CD4-positive, alpha-beta memory T cell (primary cell): ENCODE data around the gene CSNK2B. TPM values are rescaled to one million over a fixed set of nuclear protein-coding genes. Genes with fewer than 3 reads are reported as not detected.
"Not testable (repeated sequence)": the region's sequence is repeated elsewhere in the genome, so short reads cannot be mapped to it uniquely, and the experiment has no call there.

ENCODE experiments used
- CTCF ChIA-PET: fragments of 350-600 bp; sonication (Branson Sonifier 250); formaldehyde crosslinking; loops from one replicate; lab custom pipeline; 2021; ENCODE audit warnings: inconsistent platforms; ENCODE audit not compliant: partially characterized antibody; lab: Charles Lee
- POLR2A ChIA-PET: fragments of 350-600 bp; sonication (Branson Sonifier 250); formaldehyde crosslinking; loops from one replicate; lab custom pipeline; 2021; ENCODE audit not compliant: partially characterized antibody; lab: Charles Lee
- DNase-seq, 5 donors: peaks; one replicate each; pipeline versions ENCODE4 v3.0.0 to v3.0.0-alpha.2; 2020 to 2022; ENCODE audit warnings: mixed read lengths in 1 of 5
- H3K27ac ChIP-seq: one replicate; pipeline ENCODE4 v1.7.0; 2013; ENCODE audit warnings: low read depth, low read length
- H3K27me3 ChIP-seq: 2 replicates; pipeline ENCODE4 v1.7.0; 2013; ENCODE audit warnings: mild to moderate bottlenecking, low read length, moderate library complexity; ENCODE audit not compliant: insufficient read depth
- H3K36me3 ChIP-seq: 2 replicates; pipeline ENCODE4 v1.7.0; 2013; ENCODE audit warnings: mild to moderate bottlenecking, low read length, moderate library complexity; ENCODE audit not compliant: insufficient read depth
- H3K4me1 ChIP-seq: 2 replicates; pipeline ENCODE4 v1.7.0; 2013; ENCODE audit warnings: mild to moderate bottlenecking, low read length, moderate library complexity; ENCODE audit not compliant: insufficient read depth
- H3K4me3 ChIP-seq, 2 donors: one replicate each; pipeline ENCODE4 v1.7.0; 2013; ENCODE audit warnings: low read length in 2 of 2, mild to moderate bottlenecking in 1 of 2
- H3K9me3 ChIP-seq, 2 donors: one replicate each; pipeline ENCODE4 v1.7.0; 2013; ENCODE audit warnings: low read length in 2 of 2, control low read depth in 1 of 2; ENCODE audit not compliant: control insufficient read depth in 1 of 2
- H3K27ac Mint-ChIP-seq, 7 donors: one replicate each; pipeline ENCODE4 v1.8.0; 2020 to 2021; ENCODE audit warnings: mixed read lengths in 7 of 7, mild to moderate bottlenecking in 6 of 7, inconsistent platforms in 3 of 7, moderate library complexity in 3 of 7
- H3K27me3 Mint-ChIP-seq, 2 donors: one replicate each; pipeline ENCODE4 v1.8.0; 2020 to 2021; ENCODE audit warnings: mixed read lengths in 2 of 2
- H3K36me3 Mint-ChIP-seq, 2 donors: one replicate each; pipeline ENCODE4 v1.8.0; 2020 to 2021; ENCODE audit warnings: mixed read lengths in 2 of 2, inconsistent platforms in 1 of 2, mild to moderate bottlenecking in 1 of 2
- H3K4me1 Mint-ChIP-seq, 4 donors: one replicate each; pipeline ENCODE4 v1.8.0; 2020 to 2021; ENCODE audit warnings: mixed read lengths in 4 of 4, mild to moderate bottlenecking in 1 of 4
- H3K4me3 Mint-ChIP-seq, 8 donors: one replicate each; pipeline ENCODE4 v1.8.0; 2020 to 2021; ENCODE audit warnings: mixed read lengths in 8 of 8, mild to moderate bottlenecking in 7 of 8, moderate library complexity in 6 of 8, inconsistent platforms in 3 of 8
- H3K9me3 Mint-ChIP-seq, 8 donors: one replicate each; pipeline ENCODE4 v1.8.0; 2020 to 2021; ENCODE audit warnings: mixed read lengths in 8 of 8, mild to moderate bottlenecking in 5 of 8, inconsistent platforms in 3 of 8, moderate library complexity in 1 of 8
- intact Hi-C: fragments of 100-400 bp; cut with micrococcal nuclease; formaldehyde crosslinking; loops from one replicate; pipeline ENCODE4 v1.15.1; 2023
- polyA plus RNA-seq, 2 donors: library from polyadenylated mRNA; unstranded; fragments of 300-500 nt; fragmentation: Illumina TruSeq; gene quantifications; one replicate each; pipeline ENCODE4 v1.2.3, GENCODE V29; 2021
- total RNA-seq, 2 experiments: library from RNA; stranded (reverse); gene quantifications; one replicate each; pipeline ENCODE4 v1.2.3, GENCODE V29; 2021

Gene CSNK2B
- total and polyA plus RNA-seq, 4 experiments from 2014 or later = 141 to 232 (median 166) TPM

DNA sequence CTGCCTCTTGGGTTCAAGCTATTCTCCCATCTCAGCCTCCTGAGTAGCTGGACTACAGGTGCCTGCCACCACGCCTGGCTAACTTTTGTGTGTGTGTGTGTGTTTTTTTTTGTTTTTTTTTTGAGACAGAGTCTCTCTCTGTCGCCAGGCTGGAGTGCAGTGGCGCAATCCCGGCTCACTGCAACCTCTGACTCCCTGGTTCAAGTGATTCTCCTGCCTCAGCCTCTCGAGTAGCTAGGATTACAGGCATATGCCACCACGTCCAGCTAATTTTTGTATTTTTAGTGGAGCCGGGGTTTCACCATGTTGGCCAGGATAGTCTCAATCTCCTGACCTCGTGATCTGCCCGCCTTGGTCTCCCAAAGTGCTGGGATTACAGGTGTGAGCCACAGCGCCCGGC is 43.3 kb downstream of the CSNK2B start:
- H3K27me3 ChIP-seq, H3K9me3 Mint-ChIP-seq, H3K36me3 ChIP-seq, H3K27me3 Mint-ChIP-seq, DNase-seq, H3K9me3 ChIP-seq, POLR2A ChIA-PET, H3K4me3 Mint-ChIP-seq, intact Hi-C loops, H3K4me3 ChIP-seq, H3K27ac Mint-ChIP-seq, H3K27ac ChIP-seq, H3K36me3 Mint-ChIP-seq: not testable (repeated sequence)
- H3K4me1 Mint-ChIP-seq = peaks cover 5 to 16% (median 11%) of the 10 kb centered on the region in 4 donors
- CTCF ChIA-PET = interaction anchor here (0.6 to 0.8 kb wide), 2 partner anchors 60 to 435 kb away, joined by 3 to 4 read pairs; no protein-coding TSS in a partner anchor
- H3K4me1 ChIP-seq = peaks cover 11% of the 10 kb centered on the region

DNA sequence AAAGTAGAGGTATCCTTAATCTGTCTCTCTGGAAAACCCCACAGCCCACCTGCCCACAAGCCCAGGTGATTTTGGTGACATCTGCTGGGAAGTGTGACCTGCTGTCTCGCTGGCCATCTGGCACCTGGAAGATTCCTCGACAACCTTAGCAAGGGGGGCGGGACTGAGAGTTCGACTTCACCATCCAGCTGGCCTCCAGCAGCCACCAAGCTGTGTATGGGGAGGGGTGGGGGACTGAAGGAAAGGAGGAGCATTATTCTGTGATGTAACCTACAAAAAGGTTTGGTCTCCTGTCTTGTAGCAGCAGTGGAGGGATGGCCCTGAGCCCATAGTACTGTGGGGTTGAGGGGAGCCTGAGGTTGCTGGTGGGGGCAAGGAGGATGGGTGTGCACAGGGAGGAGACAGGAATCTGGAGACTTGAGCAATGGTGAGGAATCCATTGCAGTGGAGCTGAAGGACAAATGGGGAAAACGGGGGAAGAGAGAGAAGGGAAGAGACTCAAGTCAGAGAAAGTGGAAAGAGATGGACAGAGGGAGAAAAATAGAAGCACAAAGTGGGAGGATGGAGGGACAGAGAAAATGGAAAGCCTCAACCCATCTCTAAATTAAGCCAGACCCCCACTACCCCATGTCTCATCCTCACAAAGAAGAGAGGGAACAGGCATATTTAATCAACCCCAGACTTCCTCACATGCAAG is 44.8 kb downstream of the CSNK2B start:
- Histone ChIP-seq H3K36me3 (no peaks in the 10 kb centered on the region), H3K4me3 (no peak overlapping the region), H3K4me1 (peaks cover 11% of the 10 kb centered on the region), H3K27ac (no peak overlapping the region), H3K27me3 (no peaks in the 10 kb centered on the region), H3K9me3 (no peaks in the 10 kb centered on the region)
- H3K27me3 Mint-ChIP-seq = peaks cover 0 to 1% of the 10 kb centered on the region in 2 donors
- ChIA-PET CTCF (interaction anchor here (1.1 kb wide), 1 partner anchor 101 kb away, joined by 3 read pairs; no protein-coding TSS in a partner anchor), POLR2A (interaction anchor here (1.6 kb wide), 1 partner anchor 8 kb away, joined by 9 read pairs; the partner anchor contains the start of gene ABHD16A)
- no peaks in the 10 kb centered on the region for H3K9me3 Mint-ChIP-seq
- H3K36me3 Mint-ChIP-seq = no peaks in the 10 kb centered on the region
- intact Hi-C loops = no loop called here
- DNase-seq = no peak
- H3K27ac Mint-ChIP-seq = no peak overlapping the region
- H3K4me3 Mint-ChIP-seq = peak overlapping the region in 1 of 8 donors; percentile 9
- H3K4me1 Mint-ChIP-seq = peaks cover 5 to 16% (median 12%) of the 10 kb centered on the region in 4 donors

DNA sequence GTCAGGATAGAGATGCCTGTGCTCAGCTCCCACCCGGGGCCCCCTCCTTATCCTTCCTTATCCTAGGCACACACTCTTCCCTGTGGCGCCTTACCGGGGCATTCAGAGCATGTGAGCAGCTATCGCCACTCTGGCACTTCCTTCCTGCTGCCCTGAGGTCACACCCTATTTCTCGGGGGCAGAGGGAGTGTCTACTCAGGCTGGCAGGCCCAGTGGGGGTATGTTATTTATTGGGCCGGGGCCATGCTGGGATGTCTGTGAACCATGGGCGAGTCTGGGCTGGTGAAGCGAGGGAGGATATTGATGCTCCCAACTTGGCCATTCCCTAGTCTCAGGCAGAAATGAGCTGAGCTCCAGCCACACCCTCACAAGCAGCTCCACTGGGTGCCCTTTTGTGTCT is 45.4 kb downstream of the CSNK2B start:
- no peaks in the 10 kb centered on the region for H3K27me3 ChIP-seq
- POLR2A ChIA-PET = interaction anchor here (1.6 kb wide), 1 partner anchor 8 kb away, joined by 9 read pairs; the partner anchor contains the start of gene ABHD16A
- Mint-ChIP-seq H3K36me3 (no peaks in the 10 kb centered on the region), H3K9me3 (no peaks in the 10 kb centered on the region), H3K27me3 (peaks cover 0 to 1% of the 10 kb centered on the region in 2 donors), H3K4me3 (no peak overlapping the region), H3K4me1 (peaks cover 5 to 16% (median 12%) of the 10 kb centered on the region in 4 donors), H3K27ac (peak overlapping the region in 1 of 7 donors; percentile 36)
- intact Hi-C loops = no loop called here
- CTCF ChIA-PET = interaction anchor here (1.1 to 2.2 kb wide), 2 partner anchors 101 to 119 kb away, joined by 3 to 9 read pairs; no protein-coding TSS in a partner anchor
- H3K27ac ChIP-seq = no peak overlapping the region
- no peaks in the 10 kb centered on the region for H3K9me3 ChIP-seq
- no peak overlapping the region for H3K4me3 ChIP-seq
- DNase-seq = no peak
- H3K36me3 ChIP-seq = no peaks in the 10 kb centered on the region
- peaks cover 11% of the 10 kb centered on the region for H3K4me1 ChIP-seq

DNA sequence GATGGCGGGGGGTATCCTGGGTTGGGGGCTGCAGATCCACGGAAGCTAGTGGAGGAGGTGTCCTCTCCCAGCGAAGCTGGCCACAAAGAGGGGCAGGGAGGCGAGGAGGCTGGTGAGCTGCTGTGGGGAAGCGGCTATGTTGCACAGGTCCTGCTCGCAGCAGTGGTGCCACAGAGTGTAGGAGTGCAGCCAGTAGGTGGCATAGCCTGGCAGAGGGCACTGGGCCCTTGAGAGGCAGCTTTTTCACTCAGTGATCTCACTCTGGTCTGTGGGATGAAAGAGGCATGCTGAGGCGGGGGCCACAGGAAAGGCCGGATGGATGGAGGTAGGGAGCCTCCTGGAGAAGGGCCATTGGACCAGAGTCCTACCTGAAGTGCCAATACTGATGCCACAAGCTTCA is 46.4 kb downstream of the CSNK2B start:
- peaks cover 5 to 16% (median 12%) of the 10 kb centered on the region in 4 donors for H3K4me1 Mint-ChIP-seq
- ChIA-PET CTCF (interaction anchor here (2.2 kb wide), 1 partner anchor 118 kb away, joined by 9 read pairs; no protein-coding TSS in a partner anchor), POLR2A (interaction anchor here (0.8 to 1.6 kb wide), 3 partner anchors 9 to 118 kb away, joined by 3 to 9 read pairs (median 6); partner anchors contain the start of gene ABHD16A)
- H3K27ac ChIP-seq = no peak overlapping the region
- peak overlapping the region in 1 of 7 donors; percentile 15 for H3K27ac Mint-ChIP-seq
- no peaks in the 10 kb centered on the region for H3K27me3 ChIP-seq
- intact Hi-C loops = no loop called here
- no peak overlapping the region for H3K4me3 Mint-ChIP-seq
- peaks cover 11% of the 10 kb centered on the region for H3K4me1 ChIP-seq
- no peaks in the 10 kb centered on the region for H3K9me3 Mint-ChIP-seq
- H3K36me3 Mint-ChIP-seq = no peaks in the 10 kb centered on the region
- H3K9me3 ChIP-seq = no peaks in the 10 kb centered on the region
- no peak overlapping the region for H3K4me3 ChIP-seq
- no peak for DNase-seq
- peaks cover 0 to 1% of the 10 kb centered on the region in 2 donors for H3K27me3 Mint-ChIP-seq
- H3K36me3 ChIP-seq = no peaks in the 10 kb centered on the region

DNA sequence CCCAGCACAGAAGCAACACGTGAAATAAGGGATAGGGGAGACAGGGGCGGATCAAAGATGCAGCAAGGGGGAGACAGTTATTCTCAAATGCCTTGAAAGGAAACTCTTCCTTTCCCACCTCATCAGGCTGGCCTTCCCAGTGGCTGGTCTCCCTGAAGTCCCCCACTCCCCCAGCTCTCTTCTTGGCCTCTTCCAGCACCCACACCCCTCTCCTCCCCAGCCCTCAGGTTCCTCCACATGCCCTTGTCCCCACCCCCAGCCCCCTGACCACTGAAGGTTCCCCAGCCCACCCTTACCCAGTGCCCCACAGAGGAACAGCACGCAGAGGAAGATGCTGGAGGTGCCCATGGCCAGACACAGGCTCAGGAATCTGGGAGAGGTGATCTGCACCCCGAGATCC is 47.6 kb downstream of the CSNK2B start:
- Histone ChIP-seq H3K4me1 (peaks cover 11% of the 10 kb centered on the region), H3K36me3 (no peaks in the 10 kb centered on the region), H3K27ac (no peak overlapping the region), H3K4me3 (no peak overlapping the region), H3K9me3 (no peaks in the 10 kb centered on the region), H3K27me3 (no peaks in the 10 kb centered on the region)
- H3K27ac Mint-ChIP-seq = no peak overlapping the region
- CTCF ChIA-PET = interaction anchor here (1.3 kb wide), 1 partner anchor 10 kb away, joined by 3 read pairs; the partner anchor contains the start of gene MPIG6B
- no peaks in the 10 kb centered on the region for H3K9me3 Mint-ChIP-seq
- H3K4me3 Mint-ChIP-seq = no peak overlapping the region
- peaks cover 0 to 1% of the 10 kb centered on the region in 2 donors for H3K27me3 Mint-ChIP-seq
- POLR2A ChIA-PET = interaction anchor here (0.8 kb wide), 1 partner anchor 10 kb away, joined by 3 read pairs; the partner anchor contains the start of gene ABHD16A
- peaks cover 5 to 16% (median 12%) of the 10 kb centered on the region in 4 donors for H3K4me1 Mint-ChIP-seq
- DNase-seq = no peak
- no peaks in the 10 kb centered on the region for H3K36me3 Mint-ChIP-seq
- intact Hi-C loops = no loop called here

DNA sequence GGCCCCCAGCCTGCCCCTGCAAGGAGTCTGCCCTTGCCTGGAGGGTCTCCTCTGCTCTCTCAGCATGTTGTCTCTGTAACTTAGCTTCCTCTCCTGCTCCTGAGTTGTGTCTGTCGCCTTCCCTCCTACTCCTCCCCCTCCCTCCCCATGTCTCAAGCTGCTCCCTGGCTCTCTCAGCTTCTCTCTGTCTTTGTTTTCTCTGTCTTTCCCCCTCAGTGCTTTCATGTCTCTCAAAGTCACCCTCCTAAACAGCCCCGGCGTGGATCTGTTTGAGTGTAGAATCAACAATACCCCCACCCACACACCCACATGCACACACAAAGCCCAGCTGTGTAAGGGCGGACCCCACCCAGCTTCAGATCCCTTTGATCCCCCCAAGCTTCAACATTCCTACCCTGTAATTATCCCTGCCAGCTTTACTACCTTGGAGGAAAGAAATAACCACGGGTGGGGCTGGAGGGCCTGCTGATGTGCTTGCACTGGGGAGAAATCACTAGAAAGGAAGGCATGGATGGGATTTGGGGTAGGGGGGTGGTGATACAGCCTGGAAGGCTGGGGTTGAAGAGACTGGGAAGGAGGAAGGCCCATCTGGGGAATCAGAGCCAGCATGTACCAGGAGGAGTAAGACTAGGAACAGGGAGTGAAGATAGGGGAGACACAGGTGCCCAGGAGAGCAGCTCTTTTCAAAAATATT is 48.3 kb downstream of the CSNK2B start:
- H3K27ac Mint-ChIP-seq = peak overlapping the region in 1 of 7 donors; percentile 2

More for the DNA sequence above, 48.3 kb downstream of the CSNK2B start:
- CTCF ChIA-PET = interaction anchor here (1.3 kb wide), 1 partner anchor 9 kb away, joined by 3 read pairs; the partner anchor contains the start of gene MPIG6B
- POLR2A ChIA-PET = interaction anchor here (1.4 kb wide), 1 partner anchor 13 kb away, joined by 4 read pairs; no protein-coding TSS in a partner anchor
- no peak overlapping the region for H3K27ac ChIP-seq
- DNase-seq = no peak
- Mint-ChIP-seq H3K4me1 (peaks cover 5 to 16% (median 12%) of the 10 kb centered on the region in 4 donors), H3K27me3 (peaks cover 0 to 1% of the 10 kb centered on the region in 2 donors), H3K9me3 (no peaks in the 10 kb centered on the region), H3K4me3 (no peak overlapping the region), H3K36me3 (no peaks in the 10 kb centered on the region)
- intact Hi-C loops = no loop called here
- H3K9me3 ChIP-seq = no peaks in the 10 kb centered on the region
- H3K4me3 ChIP-seq = no peak overlapping the region
- H3K4me1 ChIP-seq = peaks cover 11% of the 10 kb centered on the region
- H3K27me3 ChIP-seq = no peaks in the 10 kb centered on the region
- no peaks in the 10 kb centered on the region for H3K36me3 ChIP-seq
